ENCODE results near the gene OR4N5.

- TF ChIP-seq CTCF (conservative IDR thresholded peaks at IDR 0.05; ENCODE audit: low read length) (no peak), EZH2phosphoT487 (IDR thresholded peaks at IDR 0.05; ENCODE audit: borderline replicate concordance, low read depth, low read length) (no peak)
Measured at GRCh38 chr14:20143911-20144310, 5.3 kb downstream of the OR4N5 start.

Data from OCI-LY7 (cell line).